NCI-H187 (cell line): ENCODE data around the gene GRK1.

Source experiments
- DNase-seq, 2 experiments: peaks; one replicate each; lab custom pipeline; 2025; lab: John Stamatoyannopoulos, UW

GRK1 gene

GRCh38 chr13:113729187-113730019 is 62.4 kb downstream of the GRK1 start:
- no peak for DNase-seq

- no peak for DNase-seq
Measured at GRCh38 chr13:113730258-113730691, 63.3 kb downstream of the GRK1 start.

DNA sequence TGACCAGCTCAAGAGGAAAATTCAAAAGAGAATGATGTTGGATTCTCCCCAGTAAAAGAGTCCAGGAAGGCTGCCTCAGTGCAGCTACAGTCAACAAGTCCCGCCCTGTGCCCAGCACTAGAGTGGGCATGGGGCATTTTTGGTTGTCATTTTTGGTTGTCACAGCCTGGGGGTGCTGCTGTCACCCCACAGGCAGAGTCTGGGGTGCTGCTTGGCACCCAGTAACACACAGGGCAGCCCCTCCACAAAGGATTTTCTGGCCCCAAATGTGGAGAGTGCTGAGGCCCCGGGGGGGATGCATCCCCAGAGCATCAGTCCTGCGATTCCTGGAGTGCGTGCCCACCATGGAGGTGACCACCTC is 63.8 kb downstream of the GRK1 start:
- no peak for DNase-seq

DNA sequence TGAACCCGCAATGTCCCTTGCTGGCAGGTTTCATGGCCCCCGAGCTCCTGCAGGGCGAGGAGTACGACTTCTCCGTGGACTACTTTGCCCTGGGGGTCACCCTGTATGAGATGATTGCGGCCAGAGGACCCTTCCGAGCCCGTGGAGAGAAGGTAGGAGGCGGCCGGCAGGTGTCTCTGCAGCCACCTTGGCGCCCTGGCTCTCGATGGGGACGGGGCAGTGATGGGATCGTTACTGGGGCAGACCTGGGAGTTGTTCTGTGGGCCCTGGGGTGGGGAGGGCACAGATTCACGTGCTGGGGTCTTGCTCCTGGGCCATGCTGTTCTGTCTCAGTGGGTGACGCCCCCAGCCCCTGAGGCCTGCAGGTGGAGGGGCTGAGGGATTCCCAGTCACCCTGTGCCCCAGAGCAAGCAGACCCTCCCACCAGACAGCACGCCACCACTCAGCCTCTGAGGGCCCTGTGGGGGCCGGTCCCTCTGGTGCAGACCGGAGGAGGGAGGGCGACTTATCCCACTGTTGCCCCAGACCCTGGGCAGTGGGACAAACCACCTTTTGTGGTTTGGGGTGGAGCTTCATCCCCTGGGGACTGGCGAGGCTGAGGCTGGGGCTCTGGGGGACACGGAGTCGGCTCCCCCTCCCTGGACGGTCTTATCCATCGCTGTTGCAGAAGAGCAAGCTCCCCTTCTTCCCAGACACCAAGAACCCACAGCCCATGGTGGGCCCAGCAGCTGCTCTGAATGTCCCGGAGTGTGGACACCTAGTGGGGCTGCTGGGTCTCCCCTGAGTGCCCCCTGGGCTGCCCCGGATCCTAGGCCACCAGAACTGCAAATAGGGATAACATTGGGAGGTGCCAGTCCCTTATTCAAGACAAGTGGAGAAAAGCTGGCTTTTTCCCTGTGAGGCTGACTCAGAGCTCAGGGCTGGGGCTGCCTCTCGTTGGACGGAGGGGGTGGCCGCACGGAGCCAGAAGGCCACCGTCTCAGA is 64.5 kb downstream of the GRK1 start:
- no peak for DNase-seq

- DNase-seq = no peak
Measured at GRCh38 chr13:113732176-113732960, 65.3 kb downstream of the GRK1 start.

DNA sequence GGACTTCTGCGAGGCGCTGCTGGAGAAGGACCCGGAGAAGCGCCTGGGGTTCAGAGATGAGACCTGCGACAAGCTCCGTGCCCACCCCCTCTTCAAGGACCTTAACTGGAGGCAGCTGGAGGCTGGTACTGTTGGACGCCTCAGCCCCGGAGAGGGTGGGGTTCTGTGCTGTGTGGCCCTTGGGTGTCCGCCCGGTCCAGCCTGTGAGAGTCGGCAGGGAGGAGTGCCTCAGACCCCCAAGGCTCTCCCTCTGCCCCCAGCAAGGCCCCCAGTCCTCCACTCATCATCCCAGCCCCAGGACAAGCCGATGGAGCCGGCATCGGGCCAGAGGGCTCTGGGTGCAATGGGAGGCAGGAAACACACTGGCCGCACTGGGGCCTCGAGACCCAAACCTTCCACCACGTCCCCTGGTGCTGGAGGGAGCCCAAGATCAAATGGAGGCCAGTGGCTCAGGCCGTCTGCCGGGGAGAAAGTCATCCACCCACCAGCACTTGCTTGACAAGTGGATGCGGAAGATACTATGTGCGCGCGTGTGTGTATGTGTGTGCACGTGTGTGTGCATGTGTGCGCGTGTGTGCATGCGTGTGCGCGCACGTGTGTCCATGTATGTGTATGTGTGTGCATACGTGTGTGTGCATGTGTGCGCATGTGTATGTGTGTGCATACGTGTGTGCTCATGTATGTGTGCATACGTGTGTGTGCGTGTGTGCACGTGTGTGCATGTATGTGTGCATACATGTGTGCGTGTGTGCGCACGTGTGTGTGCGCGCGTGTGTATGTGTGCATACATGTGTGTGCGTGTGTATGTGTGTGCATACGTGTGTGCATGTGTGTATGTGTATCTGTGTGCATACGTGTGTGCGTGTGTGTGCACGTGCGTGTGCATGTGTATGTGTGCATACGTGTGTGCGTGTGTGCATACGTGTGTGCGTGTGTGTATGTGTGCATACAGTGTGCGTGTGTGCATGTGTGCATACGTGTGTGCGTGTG is 66.2 kb downstream of the GRK1 start:
- DNase-seq = no peak

GRCh38 chr13:113734099-113734825 is 67.2 kb downstream of the GRK1 start:
- no peak for DNase-seq

GRCh38 chr13:113734826-113735125 is 67.8 kb downstream of the GRK1 start:
- DNase-seq = no peak

GRCh38 chr13:113735194-113735593 is 68.2 kb downstream of the GRK1 start:
- DNase-seq = no peak

DNA sequence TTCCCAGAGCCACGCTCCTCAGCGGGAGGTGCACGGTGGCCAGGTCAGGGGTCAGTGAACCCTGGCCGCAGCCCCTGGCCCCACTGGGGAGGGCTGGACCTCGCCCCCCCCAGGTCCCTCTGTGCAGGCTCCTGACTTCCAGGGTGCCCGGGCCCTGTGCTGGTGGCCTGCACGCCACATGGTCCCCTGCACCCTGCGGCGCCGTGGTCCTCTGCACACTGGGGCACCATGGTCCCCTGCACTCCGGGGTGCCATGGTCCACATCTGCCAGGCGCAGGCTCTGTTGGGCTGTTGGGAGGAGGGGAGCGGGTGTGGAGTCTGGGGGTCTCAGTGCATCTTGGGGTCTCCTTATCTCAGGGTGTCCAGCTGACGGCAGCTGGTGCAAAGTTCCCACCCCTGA is 68.7 kb downstream of the GRK1 start:
- DNase-seq = no peak

DNA sequence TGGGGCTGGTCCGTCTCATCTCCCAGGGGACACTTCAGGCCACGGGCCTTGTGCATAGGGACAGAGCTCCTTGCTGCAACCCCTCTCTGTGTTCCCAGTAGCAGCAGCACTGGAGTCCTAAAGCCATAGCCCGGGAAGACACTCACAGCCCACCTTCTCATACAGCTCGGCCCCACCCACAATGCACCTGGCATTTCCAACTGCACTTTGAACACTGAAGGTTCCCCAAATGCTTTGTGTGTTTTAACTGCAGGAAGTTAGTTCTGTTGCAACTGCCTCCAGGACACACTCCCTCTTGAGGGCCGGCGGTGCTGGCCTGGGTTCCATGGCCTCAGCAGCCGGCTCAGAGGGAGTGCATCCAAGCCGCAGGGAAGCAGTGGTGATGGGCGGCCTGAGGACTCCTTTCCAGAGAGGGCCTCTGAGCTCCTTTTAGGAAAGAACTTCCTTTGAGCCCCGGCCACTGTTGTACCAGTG is 69.3 kb downstream of the GRK1 start:
- DNase-seq = no peak

DNA sequence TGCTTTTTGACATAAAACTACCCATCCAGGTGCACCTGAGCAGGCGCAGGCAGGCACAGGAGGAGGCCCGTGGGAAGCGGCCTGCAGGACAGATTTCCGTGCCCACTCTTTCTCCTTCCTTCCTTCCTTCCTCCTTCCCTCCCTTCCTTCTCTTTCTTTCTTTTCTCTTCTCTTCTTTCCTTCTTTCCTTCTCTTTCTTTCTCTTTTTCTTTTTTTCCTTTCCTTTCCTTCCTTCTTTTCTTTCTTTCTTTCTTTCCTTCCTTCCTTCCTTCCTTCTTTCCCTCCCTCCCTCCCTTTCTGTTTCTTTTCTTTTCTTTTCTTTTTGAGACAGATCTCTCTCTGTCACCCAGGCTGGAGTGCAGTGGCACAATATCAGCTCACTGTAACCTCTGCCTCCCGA is 70.8 kb downstream of the GRK1 start:
- no peak for DNase-seq

DNA sequence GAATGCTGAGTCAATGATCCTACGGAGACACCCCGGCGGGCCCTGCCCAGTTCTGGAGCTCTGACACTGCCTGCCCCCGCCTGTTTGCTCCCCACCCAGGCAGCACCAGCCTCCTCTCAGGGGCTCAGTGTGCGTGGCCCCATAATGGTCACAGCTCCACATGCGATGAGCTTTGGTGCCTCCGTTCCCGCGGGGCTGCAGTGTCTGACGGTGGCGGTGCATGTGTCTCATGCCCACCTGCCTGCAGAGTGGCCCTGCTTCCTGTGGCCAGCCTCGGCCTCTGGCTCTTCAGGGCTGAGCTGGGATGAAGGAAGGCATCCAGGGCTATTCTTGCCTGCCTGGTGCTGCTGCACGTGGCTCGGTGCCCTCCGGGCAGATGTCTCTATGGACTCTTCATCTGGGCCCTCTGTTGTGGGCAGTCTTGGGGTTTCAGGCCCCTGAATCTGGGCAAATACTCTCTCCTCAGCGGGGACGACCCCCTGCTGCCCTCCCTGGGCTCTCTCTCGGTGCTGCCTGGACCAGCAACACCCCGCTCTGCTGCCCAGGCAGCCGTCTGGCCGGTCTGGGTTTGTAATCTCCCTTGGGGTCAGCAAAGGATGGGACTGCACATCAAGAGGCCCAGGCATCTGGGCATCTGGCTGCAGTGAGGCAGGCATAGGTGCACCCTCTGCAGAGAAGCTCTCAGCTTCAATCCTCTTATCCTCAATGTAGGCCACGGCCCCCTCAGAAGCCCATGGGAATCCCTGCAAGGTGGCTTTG is 72.7 kb downstream of the GRK1 start:
- no peak for DNase-seq

DNA sequence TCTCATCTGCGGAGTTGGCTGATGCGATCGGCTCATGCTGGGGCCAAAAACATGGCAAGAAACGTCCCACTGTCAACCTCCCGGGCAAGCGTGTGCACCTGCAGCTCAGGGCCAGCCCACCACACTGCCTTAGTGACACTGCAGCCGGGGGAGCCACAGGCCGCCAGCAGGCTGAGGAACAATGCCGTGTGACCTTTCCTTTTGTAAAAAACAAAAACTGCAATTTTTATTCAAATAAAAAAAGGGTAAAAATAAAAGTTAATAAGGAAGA is 73.2 kb downstream of the GRK1 start:
- no peak for DNase-seq

DNA sequence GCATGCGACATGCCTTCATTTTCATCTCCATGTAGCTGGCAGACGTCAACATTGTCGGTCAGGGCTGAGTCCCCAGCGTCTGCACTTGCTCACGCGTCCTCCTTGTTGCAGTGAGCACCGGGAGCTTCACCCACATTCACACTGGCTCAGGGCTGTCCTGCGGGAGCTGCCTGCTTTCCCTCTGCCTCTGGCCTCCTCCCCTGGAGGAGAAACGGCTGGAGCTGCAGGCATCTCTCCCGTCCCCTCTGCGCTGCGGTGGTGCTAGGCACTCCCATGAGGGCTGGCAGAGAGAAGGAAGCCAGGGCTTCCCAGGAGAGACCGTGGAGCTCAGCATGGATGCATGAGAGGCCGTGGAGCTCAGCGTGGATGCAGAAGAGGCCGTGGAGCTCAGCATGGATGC is 73.6 kb downstream of the GRK1 start:
- no peak for DNase-seq

- DNase-seq = no peak
Measured at GRCh38 chr13:113741191-113741668, 74.2 kb downstream of the GRK1 start.

DNA sequence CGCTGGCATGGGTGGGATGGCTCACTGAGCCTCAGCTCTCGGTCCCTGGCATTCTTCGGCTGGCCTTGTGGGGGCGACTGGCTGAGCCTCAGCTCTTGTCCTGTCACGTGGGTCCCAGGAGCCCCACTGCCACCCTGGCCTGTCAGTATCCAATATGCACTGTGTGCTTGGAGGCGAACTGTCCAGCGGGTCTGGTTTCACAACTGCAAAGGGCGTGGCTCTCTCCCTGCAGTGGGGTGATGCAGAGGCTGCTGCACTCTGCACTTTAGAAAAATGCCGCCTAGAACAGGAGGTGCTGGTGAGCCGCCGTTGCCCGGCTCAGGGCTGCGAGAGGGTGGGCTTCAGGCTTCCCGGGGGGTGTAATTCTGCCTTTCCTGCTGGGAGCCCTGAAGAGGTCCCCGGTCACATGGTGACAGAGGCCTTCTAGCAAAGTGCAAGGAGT is 75.0 kb downstream of the GRK1 start:
- DNase-seq = peak in 1 of 2 experiments; percentile 64

GRCh38 chr13:113742445-113743120 is 75.6 kb downstream of the GRK1 start:
- DNase-seq = no peak
